ENCODE data around the gene RPS28. TPM values are rescaled to one million over a fixed set of nuclear protein-coding genes. Genes with fewer than 3 reads are reported as not detected.
"Not testable (repeated sequence)": the region's sequence is repeated elsewhere in the genome, so short reads cannot be mapped to it uniquely, and the experiment has no call there.

RPS28 gene
- total and polyA plus RNA-seq, 2 experiments from 2014 or later = 312 to 693 TPM

DNA sequence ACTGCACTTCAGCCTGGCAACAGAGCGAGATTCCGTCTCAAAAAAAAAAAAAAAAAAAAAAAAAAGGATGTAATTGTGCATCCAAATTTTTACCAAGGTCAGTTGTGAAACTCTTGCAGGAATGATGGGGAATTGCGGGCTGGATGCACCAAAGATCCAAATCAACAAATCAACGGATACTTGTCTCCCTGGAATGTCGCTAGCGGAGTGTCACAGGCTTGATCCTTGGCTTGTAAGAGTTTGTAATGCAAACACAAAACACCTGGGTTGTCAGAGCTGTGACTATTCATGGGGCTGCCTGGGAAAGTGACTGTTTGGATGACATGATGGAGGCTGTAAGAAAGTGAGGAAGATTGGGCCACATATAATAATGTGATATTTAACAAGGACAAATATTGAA is 17.5 kb downstream of the RPS28 start:
- Histone ChIP-seq H3K9me2 (replicated peaks; ENCODE audit: insufficient read depth) (no peaks in the 10 kb centered on the region), H3K4me3 (no peak overlapping the region), H3K36me3 (replicated peaks; ENCODE audit: insufficient read depth, low read depth) (no peaks in the 10 kb centered on the region), H2AFZ (no peak overlapping the region), H3K27me3 (peaks cover 37% of the 10 kb centered on the region), H3K27ac (no peak overlapping the region), H3K4me1 (ENCODE audit: insufficient read depth) (peaks cover 8% of the 10 kb centered on the region), H3K9me3 (ENCODE audit: low read depth) (no peaks in the 10 kb centered on the region), H3K79me2 (no peaks in the 10 kb centered on the region), H4K20me1 (ENCODE audit: insufficient read depth, poor library complexity, severe bottlenecking) (no peaks in the 10 kb centered on the region), H3K4me2 (no peak overlapping the region)
- no peak for DNase-seq (ENCODE audit: low spot score)
- 61% methylated on average over 4 of the region's 6 CpGs for WGBS (ENCODE audit: low lambda C conversion rate, missing lambda C conversion rate)
- TF ChIP-seq, protein P1, sequence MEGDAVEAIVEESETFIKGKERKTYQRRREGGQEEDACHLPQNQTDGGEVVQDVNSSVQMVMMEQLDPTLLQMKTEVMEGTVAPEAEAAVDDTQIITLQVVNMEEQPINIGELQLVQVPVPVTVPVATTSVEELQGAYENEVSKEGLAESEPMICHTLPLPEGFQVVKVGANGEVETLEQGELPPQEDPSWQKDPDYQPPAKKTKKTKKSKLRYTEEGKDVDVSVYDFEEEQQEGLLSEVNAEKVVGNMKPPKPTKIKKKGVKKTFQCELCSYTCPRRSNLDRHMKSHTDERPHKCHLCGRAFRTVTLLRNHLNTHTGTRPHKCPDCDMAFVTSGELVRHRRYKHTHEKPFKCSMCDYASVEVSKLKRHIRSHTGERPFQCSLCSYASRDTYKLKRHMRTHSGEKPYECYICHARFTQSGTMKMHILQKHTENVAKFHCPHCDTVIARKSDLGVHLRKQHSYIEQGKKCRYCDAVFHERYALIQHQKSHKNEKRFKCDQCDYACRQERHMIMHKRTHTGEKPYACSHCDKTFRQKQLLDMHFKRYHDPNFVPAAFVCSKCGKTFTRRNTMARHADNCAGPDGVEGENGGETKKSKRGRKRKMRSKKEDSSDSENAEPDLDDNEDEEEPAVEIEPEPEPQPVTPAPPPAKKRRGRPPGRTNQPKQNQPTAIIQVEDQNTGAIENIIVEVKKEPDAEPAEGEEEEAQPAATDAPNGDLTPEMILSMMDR (IDR thresholded peaks at IDR 0.05; ENCODE audit: poor library complexity) = no peak
- no peak for TF ChIP-seq EZH2 (IDR thresholded peaks at IDR 0.05; ENCODE audit: borderline replicate concordance)
- TF ChIP-seq EZH2phosphoT487 (IDR thresholded peaks at IDR 0.05; ENCODE audit: low read depth, severe bottlenecking, unreplicated experiment) = no peak

DNA sequence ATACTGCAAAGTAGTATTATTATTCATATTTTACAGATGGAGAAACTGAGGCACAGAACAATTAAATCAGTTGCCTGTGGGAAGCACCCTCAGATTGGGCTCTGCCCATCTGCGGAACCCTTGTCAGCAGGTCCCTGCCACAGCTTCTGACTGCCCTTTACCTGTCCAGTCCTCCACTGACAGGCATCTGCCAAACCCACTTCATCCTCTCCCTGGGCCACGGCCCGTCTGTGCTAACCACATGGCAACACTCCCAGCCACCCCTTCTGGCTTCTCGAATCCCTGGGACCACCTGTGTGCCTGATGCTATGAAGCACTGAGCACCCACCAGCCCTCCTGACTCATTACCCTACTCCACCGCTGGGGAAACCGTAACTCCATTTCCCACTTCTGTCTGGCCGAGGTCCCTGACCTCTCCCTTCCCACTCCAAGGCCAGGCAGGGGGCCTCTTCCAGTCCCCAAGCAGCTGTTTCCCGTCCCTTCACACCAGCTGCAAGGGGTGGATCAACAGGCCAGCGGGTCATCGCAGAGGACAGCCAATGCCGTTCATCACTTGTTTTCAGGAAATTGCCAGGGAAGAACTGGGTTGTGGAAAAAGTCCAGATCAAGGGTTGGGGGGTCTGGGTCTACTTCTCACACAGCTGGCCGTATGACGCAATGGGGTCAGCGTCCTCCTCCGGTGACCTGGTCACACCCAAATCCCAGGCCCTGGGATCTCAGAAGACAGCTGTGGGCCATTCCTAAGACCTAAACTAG is 19.2 kb downstream of the RPS28 start:
- Histone ChIP-seq H3K9me3 (ENCODE audit: low read depth) (no peaks in the 10 kb centered on the region), H3K9me2 (replicated peaks; ENCODE audit: insufficient read depth) (no peaks in the 10 kb centered on the region), H3K4me1 (ENCODE audit: insufficient read depth) (no peaks in the 10 kb centered on the region), H3K27ac (no peak overlapping the region), H3K79me2 (no peaks in the 10 kb centered on the region), H4K20me1 (ENCODE audit: insufficient read depth, poor library complexity, severe bottlenecking) (no peaks in the 10 kb centered on the region), H3K36me3 (replicated peaks; ENCODE audit: insufficient read depth, low read depth) (no peaks in the 10 kb centered on the region), H3K27me3 (peaks cover 28% of the 10 kb centered on the region), H3K4me3 (no peak overlapping the region), H2AFZ (no peak overlapping the region), H3K4me2 (no peak overlapping the region)
- no peak for TF ChIP-seq EZH2 (IDR thresholded peaks at IDR 0.05; ENCODE audit: borderline replicate concordance)
- TF ChIP-seq, protein P1 (IDR thresholded peaks at IDR 0.05; ENCODE audit: poor library complexity) = no peak
- TF ChIP-seq EZH2phosphoT487 (IDR thresholded peaks at IDR 0.05; ENCODE audit: low read depth, severe bottlenecking, unreplicated experiment) = no peak
- no peak for DNase-seq (ENCODE audit: low spot score)
- 32% methylated on average over 15 of the region's 15 CpGs for WGBS (ENCODE audit: low lambda C conversion rate, missing lambda C conversion rate)

DNA sequence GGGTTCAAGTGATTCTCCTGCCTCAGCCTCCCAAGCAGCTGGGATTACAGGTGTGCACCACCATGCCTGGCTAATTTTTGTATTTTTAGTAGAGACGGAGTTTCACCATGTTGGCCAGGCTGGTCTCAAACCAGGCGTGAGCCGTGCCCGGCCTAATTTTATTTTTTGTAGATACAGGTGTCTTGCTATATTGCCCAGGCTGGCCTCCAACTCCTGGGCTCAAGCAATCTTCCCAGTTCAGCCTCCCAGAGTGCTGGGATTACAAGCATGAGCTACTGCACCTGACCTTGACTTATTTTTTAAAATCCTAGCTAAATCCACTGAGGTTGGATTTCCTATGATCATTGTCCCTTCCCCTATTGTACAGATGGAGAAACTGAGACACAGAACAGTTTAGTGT is 20.2 kb downstream of the RPS28 start:
- not testable (repeated sequence) for H3K4me1 ChIP-seq (ENCODE audit: insufficient read depth); H3K27ac ChIP-seq; DNase-seq (ENCODE audit: low spot score); H3K4me2 ChIP-seq; H2AFZ ChIP-seq; H3K9me2 ChIP-seq (replicated peaks; ENCODE audit: insufficient read depth); H4K20me1 ChIP-seq (ENCODE audit: insufficient read depth, poor library complexity, severe bottlenecking); H3K9me3 ChIP-seq (ENCODE audit: low read depth); H3K36me3 ChIP-seq (replicated peaks; ENCODE audit: insufficient read depth, low read depth); H3K4me3 ChIP-seq; H3K79me2 ChIP-seq
- peaks cover 21% of the 10 kb centered on the region for H3K27me3 ChIP-seq
- 98% methylated on average over 4 of the region's 4 CpGs for WGBS (ENCODE audit: low lambda C conversion rate, missing lambda C conversion rate)

DNA sequence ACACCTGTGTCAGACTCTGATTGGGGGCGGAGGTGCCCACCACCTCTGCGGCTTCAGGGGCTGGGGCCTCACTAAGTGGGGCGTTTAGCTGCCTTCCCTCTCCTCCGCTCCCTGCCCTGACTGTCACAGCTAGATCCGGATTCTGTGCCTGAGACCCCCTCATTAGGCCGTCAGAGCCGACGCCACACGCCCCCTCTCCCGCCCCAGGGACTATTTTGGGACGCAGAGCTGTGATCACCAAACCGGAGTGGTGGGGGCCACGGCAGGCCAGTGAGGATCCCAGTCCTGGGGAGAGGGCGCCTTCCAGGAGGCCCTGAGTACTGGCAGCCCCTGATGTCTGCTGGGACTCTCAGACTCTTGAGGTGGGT is 21.0 kb downstream of the RPS28 start:
- TF ChIP-seq, protein P1 (IDR thresholded peaks at IDR 0.05; ENCODE audit: poor library complexity) = no peak
- no peak for TF ChIP-seq EZH2phosphoT487 (IDR thresholded peaks at IDR 0.05; ENCODE audit: low read depth, severe bottlenecking, unreplicated experiment)
- TF ChIP-seq EZH2 (IDR thresholded peaks at IDR 0.05; ENCODE audit: borderline replicate concordance) = no peak
- no peak overlapping the region for H3K27ac ChIP-seq
- no peaks in the 10 kb centered on the region for H3K9me3 ChIP-seq (ENCODE audit: low read depth)
- no peaks in the 10 kb centered on the region for H3K79me2 ChIP-seq
- no peaks in the 10 kb centered on the region for H3K9me2 ChIP-seq (replicated peaks; ENCODE audit: insufficient read depth)
- DNase-seq (ENCODE audit: low spot score) = no peak
- peaks cover 21% of the 10 kb centered on the region for H3K27me3 ChIP-seq
- H3K4me1 ChIP-seq (ENCODE audit: insufficient read depth) = no peaks in the 10 kb centered on the region
- H3K36me3 ChIP-seq (replicated peaks; ENCODE audit: insufficient read depth, low read depth) = no peaks in the 10 kb centered on the region
- no peak overlapping the region for H3K4me3 ChIP-seq
- no peak overlapping the region for H2AFZ ChIP-seq
- H3K4me2 ChIP-seq = peak overlapping the region; percentile 74
- no peaks in the 10 kb centered on the region for H4K20me1 ChIP-seq (ENCODE audit: insufficient read depth, poor library complexity, severe bottlenecking)
- 67% methylated on average over 14 of the region's 14 CpGs for WGBS (ENCODE audit: low lambda C conversion rate, missing lambda C conversion rate)

Data from hepatocyte (in vitro differentiated cells).